Measurements from ENCODE around the gene CSN3.

Gene CSN3

GRCh38 chr4:70297576-70297975, 55.2 kb downstream of the CSN3 start:
- DNase-seq (ENCODE audit: low read depth), result no peak

DNA sequence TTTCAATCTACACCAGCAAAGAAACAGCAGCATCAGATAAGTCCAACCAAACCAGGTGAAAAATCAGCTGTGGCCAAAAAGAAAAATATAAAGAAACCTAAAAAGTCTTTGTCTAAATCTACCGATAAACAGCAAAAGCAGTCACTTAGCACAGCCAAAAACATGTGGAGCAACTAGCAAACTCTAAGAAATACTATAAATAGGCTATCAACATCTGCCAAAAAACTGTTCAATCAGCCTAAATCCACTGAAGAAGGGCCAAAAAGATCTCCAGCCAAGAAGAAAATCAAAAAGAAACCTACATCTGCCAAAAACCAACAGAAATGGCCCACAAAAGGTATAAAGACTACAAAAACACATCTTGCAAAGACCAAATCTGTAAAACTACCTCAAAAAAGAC, 55.7 kb downstream of the CSN3 start:
- no peak for DNase-seq (ENCODE audit: low read depth)

GRCh38 chr4:70299643-70300042, 57.2 kb downstream of the CSN3 start:
- no peak for DNase-seq (ENCODE audit: low read depth)

- DNase-seq (ENCODE audit: low read depth), result no peak
Observed at GRCh38 chr4:70300215-70300614, 57.8 kb downstream of the CSN3 start.

Data from stimulated activated CD8-positive, alpha-beta memory T cell treated with anti-CD3 and anti-CD28 coated beads, Interleukin-15, amount 100 ng/mL, for 24 hours (primary cell).